Measurements from ENCODE around the gene E2F8.

The E2F8 gene

DNA sequence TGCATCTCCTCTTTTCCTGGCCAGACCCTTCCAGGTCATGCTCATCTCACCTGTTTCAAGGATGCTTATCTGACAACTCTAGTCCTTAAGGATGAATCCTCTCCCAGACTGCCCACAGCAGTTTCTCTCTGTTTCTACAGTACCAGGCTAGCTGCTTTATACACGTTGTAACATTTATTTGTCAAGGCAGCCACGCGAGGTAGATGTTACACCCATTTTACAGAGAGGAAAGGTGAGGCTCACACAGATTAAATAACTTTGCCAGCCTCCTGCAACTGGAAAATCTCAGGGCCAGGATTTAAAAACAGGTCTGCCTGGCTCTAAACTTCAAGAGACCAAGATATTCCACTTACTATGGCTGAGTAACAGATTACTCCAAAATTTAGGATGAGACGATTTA lies 45.7 kb upstream of the E2F8 start:
- Histone ChIP-seq H3K36me3 (ENCODE audit: control insufficient read depth in 2 of 2, insufficient read depth in 1 of 2, low read length in 2 of 2) (no peaks in the 10 kb centered on the region), H3K4me1 (ENCODE audit: control insufficient read depth, insufficient read depth, low read length) (no peaks in the 10 kb centered on the region), H3K4me3 (ENCODE audit: low read depth, low read length) (no peak overlapping the region), H3K27ac (ENCODE audit: extremely low read depth, low read depth, low read length) (no peak overlapping the region), H3K9me3 (ENCODE audit: control insufficient read depth, insufficient read depth, low read depth, low read length) (no peaks in the 10 kb centered on the region)
- CTCF ChIA-PET, result interaction anchor here (0.5 to 1.1 kb wide), 3 partner anchors 35 to 846 kb away, joined by 3 read pairs; no protein-coding TSS in a partner anchor
- no peak for TF ChIP-seq ZNF433 (tag by site-specific recombination; IDR thresholded peaks at IDR 0.05; ENCODE audit: low read depth)
- no peak for TF ChIP-seq ZNF121 (tag by site-specific recombination; IDR thresholded peaks at IDR 0.05)
- no peak for TF ChIP-seq ZNF23 (tag by site-specific recombination; IDR thresholded peaks at IDR 0.05; ENCODE audit: borderline replicate concordance)
- no peak for TF ChIP-seq ZEB2 (tag by site-specific recombination; IDR thresholded peaks at IDR 0.05)
- TF ChIP-seq ZNF248 (tag by site-specific recombination; IDR thresholded peaks at IDR 0.05), result no peak
- POLR2A ChIA-PET, result no interaction called here

DNA sequence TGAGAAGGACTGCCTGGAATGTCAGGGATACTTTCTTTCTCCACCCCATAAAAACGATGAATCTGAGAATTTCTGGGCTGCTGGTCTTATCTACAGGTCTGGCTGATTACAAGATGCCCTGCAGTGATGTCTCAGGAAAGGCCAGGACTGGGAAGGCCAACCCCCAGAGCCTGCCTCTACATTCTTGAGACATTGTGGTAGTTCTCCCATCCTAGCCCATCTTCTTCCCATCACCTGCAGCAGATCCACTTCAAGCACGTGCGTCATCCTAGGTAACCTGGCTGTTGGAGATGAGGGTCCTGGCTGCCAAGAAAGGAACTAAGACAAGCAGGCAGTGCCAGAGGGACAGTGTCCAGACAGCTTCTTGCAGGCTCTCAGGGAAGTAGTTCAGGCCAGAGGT lies 44.1 kb upstream of the E2F8 start:
- 0 out of 2 replicates have a peak, but pooled peaks cover 3% of the 10 kb centered on the region for H3K4me1 ChIP-seq (ENCODE audit: control insufficient read depth, insufficient read depth, low read length)
- H3K27ac ChIP-seq (ENCODE audit: extremely low read depth, low read depth, low read length), result no peak overlapping the region
- POLR2A ChIA-PET, result no interaction called here
- H3K4me3 ChIP-seq (ENCODE audit: low read depth, low read length), result no peak overlapping the region
- H3K9me3 ChIP-seq (ENCODE audit: control insufficient read depth, insufficient read depth, low read depth, low read length), result no peaks in the 10 kb centered on the region
- no peak for TF ChIP-seq ZNF112 (tag by site-specific recombination; IDR thresholded peaks at IDR 0.05)
- no peak for TF ChIP-seq SCRT2 (tag by site-specific recombination; IDR thresholded peaks at IDR 0.05)
- no peaks in the 10 kb centered on the region for H3K36me3 ChIP-seq (ENCODE audit: control insufficient read depth in 2 of 2, insufficient read depth in 1 of 2, low read length in 2 of 2)
- CTCF ChIA-PET, result interaction anchor here (1.1 kb wide), 1 partner anchor 25 kb away, joined by 5 read pairs; no protein-coding TSS in a partner anchor

DNA sequence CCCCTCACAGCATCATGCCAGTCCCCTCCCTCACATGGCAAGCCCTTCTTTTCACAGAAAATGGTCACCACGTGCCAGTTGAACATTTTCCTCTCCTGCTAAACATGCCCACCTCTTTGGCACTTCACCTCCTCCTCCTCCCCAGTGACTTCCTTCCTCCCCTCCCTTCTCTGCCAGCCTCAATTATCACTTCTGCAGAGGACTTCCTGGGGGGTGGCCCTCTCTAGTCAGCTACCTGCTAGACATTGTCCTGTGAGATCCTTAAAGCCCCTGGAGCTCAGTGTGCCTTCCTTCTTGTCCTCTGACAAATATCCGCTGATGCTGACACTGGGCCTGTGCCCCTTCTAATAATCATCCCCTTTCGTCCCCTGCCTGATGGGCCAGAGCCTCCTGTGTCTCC lies 43.2 kb upstream of the E2F8 start:
- no peak for TF ChIP-seq ZNF626 (tag by site-specific recombination; IDR thresholded peaks at IDR 0.05)
- no peak for TF ChIP-seq ZNF560 (tag by site-specific recombination; IDR thresholded peaks at IDR 0.05; ENCODE audit: borderline replicate concordance)
- no peak for TF ChIP-seq ZNF48 (tag by site-specific recombination; IDR thresholded peaks at IDR 0.05)
- TF ChIP-seq REPIN1 (tag by site-specific recombination; IDR thresholded peaks at IDR 0.05; ENCODE audit: low read depth), result no peak
- TF ChIP-seq YY2 (tag by site-specific recombination; IDR thresholded peaks at IDR 0.05), result no peak
- TF ChIP-seq, protein P1, sequence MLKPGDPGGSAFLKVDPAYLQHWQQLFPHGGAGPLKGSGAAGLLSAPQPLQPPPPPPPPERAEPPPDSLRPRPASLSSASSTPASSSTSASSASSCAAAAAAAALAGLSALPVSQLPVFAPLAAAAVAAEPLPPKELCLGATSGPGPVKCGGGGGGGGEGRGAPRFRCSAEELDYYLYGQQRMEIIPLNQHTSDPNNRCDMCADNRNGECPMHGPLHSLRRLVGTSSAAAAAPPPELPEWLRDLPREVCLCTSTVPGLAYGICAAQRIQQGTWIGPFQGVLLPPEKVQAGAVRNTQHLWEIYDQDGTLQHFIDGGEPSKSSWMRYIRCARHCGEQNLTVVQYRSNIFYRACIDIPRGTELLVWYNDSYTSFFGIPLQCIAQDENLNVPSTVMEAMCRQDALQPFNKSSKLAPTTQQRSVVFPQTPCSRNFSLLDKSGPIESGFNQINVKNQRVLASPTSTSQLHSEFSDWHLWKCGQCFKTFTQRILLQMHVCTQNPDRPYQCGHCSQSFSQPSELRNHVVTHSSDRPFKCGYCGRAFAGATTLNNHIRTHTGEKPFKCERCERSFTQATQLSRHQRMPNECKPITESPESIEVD (tag by site-specific recombination; IDR thresholded peaks at IDR 0.05), result no peak
- no peak for TF ChIP-seq YY1 (tag by site-specific recombination; IDR thresholded peaks at IDR 0.05)
- no peak for TF ChIP-seq ZNF660 (tag by site-specific recombination; IDR thresholded peaks at IDR 0.05)
- no peak for TF ChIP-seq ZNF223 (tag by site-specific recombination; IDR thresholded peaks at IDR 0.05)
- TF ChIP-seq, protein P2, sequence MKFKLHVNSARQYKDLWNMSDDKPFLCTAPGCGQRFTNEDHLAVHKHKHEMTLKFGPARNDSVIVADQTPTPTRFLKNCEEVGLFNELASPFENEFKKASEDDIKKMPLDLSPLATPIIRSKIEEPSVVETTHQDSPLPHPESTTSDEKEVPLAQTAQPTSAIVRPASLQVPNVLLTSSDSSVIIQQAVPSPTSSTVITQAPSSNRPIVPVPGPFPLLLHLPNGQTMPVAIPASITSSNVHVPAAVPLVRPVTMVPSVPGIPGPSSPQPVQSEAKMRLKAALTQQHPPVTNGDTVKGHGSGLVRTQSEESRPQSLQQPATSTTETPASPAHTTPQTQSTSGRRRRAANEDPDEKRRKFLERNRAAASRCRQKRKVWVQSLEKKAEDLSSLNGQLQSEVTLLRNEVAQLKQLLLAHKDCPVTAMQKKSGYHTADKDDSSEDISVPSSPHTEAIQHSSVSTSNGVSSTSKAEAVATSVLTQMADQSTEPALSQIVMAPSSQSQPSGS (tag by site-specific recombination; IDR thresholded peaks at IDR 0.05; ENCODE audit: low read depth), result no peak
- TF ChIP-seq ZBTB8A (tag by site-specific recombination; IDR thresholded peaks at IDR 0.05), result no peak
- TF ChIP-seq, protein P3, sequence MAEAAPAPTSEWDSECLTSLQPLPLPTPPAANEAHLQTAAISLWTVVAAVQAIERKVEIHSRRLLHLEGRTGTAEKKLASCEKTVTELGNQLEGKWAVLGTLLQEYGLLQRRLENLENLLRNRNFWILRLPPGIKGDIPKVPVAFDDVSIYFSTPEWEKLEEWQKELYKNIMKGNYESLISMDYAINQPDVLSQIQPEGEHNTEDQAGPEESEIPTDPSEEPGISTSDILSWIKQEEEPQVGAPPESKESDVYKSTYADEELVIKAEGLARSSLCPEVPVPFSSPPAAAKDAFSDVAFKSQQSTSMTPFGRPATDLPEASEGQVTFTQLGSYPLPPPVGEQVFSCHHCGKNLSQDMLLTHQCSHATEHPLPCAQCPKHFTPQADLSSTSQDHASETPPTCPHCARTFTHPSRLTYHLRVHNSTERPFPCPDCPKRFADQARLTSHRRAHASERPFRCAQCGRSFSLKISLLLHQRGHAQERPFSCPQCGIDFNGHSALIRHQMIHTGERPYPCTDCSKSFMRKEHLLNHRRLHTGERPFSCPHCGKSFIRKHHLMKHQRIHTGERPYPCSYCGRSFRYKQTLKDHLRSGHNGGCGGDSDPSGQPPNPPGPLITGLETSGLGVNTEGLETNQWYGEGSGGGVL (tag by site-specific recombination; IDR thresholded peaks at IDR 0.05), result no peak
- no peak for TF ChIP-seq ZNF555 (tag by site-specific recombination; conservative IDR thresholded peaks at IDR 0.05)
- H3K9me3 ChIP-seq (ENCODE audit: control insufficient read depth, insufficient read depth, low read depth, low read length), result no peaks in the 10 kb centered on the region
- 0 out of 2 replicates have a peak, but pooled peaks cover 3% of the 10 kb centered on the region for H3K4me1 ChIP-seq (ENCODE audit: control insufficient read depth, insufficient read depth, low read length)
- ChIA-PET POLR2A (no interaction called here), CTCF (no interaction called here)
- no peak overlapping the region for H3K27ac ChIP-seq (ENCODE audit: extremely low read depth, low read depth, low read length)
- H3K4me3 ChIP-seq (ENCODE audit: low read depth, low read length), result no peak overlapping the region
- H3K36me3 ChIP-seq (ENCODE audit: control insufficient read depth in 2 of 2, insufficient read depth in 1 of 2, low read length in 2 of 2), result no peaks in the 10 kb centered on the region
